ENCODE measurements around the gene PLPPR2. TPM values are rescaled to one million over a fixed set of nuclear protein-coding genes. Genes with fewer than 3 reads are reported as not detected.

Gene PLPPR2
- total RNA-seq, 3 donors from 2014 or later = 5.1 to 32.8 (median 7.4) TPM

DNA sequence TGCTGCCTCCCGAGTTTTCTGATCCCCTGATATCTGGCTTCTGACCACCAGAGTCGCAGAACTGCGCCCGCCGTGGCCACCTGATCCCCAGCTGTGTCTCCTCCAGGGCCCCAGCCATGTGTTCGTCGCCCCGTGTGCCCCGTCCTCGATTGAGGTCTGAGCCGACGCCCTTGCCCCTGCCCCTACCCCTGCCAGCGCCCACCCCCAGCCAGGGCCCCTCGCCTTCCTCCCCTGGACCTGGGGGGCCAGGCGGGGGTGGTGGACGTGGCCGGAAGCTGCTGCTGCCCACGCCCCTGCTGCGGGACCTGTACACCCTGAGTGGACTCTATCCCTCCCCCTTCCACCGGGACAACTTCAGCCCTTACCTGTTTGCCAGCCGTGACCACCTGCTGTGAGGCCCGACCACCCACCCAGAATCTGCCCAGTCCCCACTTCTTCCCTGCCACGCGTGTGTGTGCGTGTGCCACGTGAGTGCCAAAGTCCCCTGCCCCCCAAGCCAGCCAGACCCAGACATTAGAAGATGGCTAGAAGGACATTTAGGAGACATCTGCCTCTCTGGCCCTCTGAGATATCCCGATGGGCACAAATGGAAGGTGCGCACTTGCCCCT lies 9.2 kb downstream of the PLPPR2 start:
- intact Hi-C loops (cut with DNase I, micrococcal nuclease) = no loop called here
- TF ChIP-seq, protein P1, sequence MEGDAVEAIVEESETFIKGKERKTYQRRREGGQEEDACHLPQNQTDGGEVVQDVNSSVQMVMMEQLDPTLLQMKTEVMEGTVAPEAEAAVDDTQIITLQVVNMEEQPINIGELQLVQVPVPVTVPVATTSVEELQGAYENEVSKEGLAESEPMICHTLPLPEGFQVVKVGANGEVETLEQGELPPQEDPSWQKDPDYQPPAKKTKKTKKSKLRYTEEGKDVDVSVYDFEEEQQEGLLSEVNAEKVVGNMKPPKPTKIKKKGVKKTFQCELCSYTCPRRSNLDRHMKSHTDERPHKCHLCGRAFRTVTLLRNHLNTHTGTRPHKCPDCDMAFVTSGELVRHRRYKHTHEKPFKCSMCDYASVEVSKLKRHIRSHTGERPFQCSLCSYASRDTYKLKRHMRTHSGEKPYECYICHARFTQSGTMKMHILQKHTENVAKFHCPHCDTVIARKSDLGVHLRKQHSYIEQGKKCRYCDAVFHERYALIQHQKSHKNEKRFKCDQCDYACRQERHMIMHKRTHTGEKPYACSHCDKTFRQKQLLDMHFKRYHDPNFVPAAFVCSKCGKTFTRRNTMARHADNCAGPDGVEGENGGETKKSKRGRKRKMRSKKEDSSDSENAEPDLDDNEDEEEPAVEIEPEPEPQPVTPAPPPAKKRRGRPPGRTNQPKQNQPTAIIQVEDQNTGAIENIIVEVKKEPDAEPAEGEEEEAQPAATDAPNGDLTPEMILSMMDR (IDR thresholded peaks at IDR 0.05) = no peak
- DNase-seq (no peak), ATAC-seq (no peak)
- Histone ChIP-seq H3K9me3 (no peaks in the 10 kb centered on the region), H3K36me3 (ENCODE audit: low read depth) (no peaks in the 10 kb centered on the region), H3K4me1 (ENCODE audit: low read depth) (peaks cover 12% of the 10 kb centered on the region), H3K4me3 (no peak overlapping the region)

DNA sequence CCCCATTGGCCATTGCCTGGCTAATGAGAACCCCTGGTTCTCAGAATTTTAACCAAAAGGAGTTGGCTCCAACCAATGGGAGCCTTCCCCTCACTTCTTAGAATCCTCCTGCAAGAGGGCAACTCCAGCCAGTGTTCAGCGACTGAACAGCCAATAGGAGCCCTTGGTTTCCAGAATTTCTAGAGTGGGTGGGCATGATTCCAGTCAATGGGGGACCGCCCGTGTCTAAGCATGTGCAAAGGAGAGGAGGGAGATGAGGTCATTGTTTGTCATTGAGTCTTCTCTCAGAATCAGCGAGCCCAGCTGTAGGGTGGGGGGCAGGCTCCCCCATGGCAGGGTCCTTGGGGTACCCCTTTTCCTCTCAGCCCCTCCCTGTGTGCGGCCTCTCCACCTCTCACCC lies 9.7 kb downstream of the PLPPR2 start:
- DNase-seq (no peak), ATAC-seq (no peak)
- TF ChIP-seq, protein P1 (IDR thresholded peaks at IDR 0.05) = no peak
- no peaks in the 10 kb centered on the region for H3K9me3 ChIP-seq
- intact Hi-C loops (cut with DNase I, micrococcal nuclease) = no loop called here
- H3K4me3 ChIP-seq = no peak overlapping the region
- no peaks in the 10 kb centered on the region for H3K36me3 ChIP-seq (ENCODE audit: low read depth)
- H3K4me1 ChIP-seq (ENCODE audit: low read depth) = peaks cover 12% of the 10 kb centered on the region

GRCh38 chr19:11365557-11366117 lies 10.4 kb downstream of the PLPPR2 start:
- Histone ChIP-seq H3K4me1 (ENCODE audit: low read depth) (peaks cover 12% of the 10 kb centered on the region), H3K9me3 (no peaks in the 10 kb centered on the region), H3K4me3 (no peak overlapping the region), H3K36me3 (ENCODE audit: low read depth) (no peaks in the 10 kb centered on the region)
- TF ChIP-seq, protein P1 (IDR thresholded peaks at IDR 0.05) = no peak
- intact Hi-C loops (cut with DNase I, micrococcal nuclease) = no loop called here
- ATAC-seq (no peak), DNase-seq (no peak)

GRCh38 chr19:11367528-11367927 lies 12.3 kb downstream of the PLPPR2 start:
- H3K9me3 ChIP-seq = no peaks in the 10 kb centered on the region
- H3K36me3 ChIP-seq (ENCODE audit: low read depth) = no peaks in the 10 kb centered on the region
- intact Hi-C loops (cut with DNase I, micrococcal nuclease) = no loop called here
- H3K4me3 ChIP-seq = no peak overlapping the region
- TF ChIP-seq, protein P1 (IDR thresholded peaks at IDR 0.05) = no peak
- ATAC-seq (no peak), DNase-seq (no peak)
- H3K4me1 ChIP-seq (ENCODE audit: low read depth) = no peaks in the 10 kb centered on the region

DNA sequence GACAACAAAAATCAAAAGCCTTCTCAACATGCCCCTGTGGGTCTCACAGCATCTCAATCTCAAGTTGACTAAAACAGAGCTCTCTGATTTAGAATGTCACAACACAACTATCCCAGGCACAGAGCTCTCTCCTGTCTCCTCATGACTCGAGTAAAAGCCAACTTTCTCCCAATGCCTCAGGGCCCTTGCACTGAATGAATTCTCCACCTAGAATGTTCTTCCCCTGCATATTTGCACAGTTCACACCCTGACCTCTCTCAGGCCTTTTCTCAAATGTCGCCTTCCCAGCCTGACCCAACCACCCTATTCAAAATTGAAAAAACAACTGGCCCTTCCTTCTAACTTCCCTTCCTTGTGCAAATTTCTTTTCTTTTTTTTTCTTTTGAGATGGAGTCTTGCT lies 15.5 kb downstream of the PLPPR2 start:
- no peak for DNase-seq
- Histone ChIP-seq H3K36me3 (ENCODE audit: low read depth) (no peaks in the 10 kb centered on the region), H3K4me1 (ENCODE audit: low read depth) (peaks cover 13% of the 10 kb centered on the region), H3K9me3 (no peaks in the 10 kb centered on the region), H3K4me3 (no peak overlapping the region)
- TF ChIP-seq, protein P1 (IDR thresholded peaks at IDR 0.05) = no peak
- intact Hi-C loops (cut with DNase I, micrococcal nuclease) = no loop called here
- ATAC-seq = no peak

All from mucosa of descending colon (tissue), 3 donors.